H1 (cell line): ENCODE measurements around the gene ZNF407. TPM values are rescaled to one million over a fixed set of nuclear protein-coding genes. Genes with fewer than 3 reads are reported as not detected.

Experiments
- CHD1 ChIP-seq: IDR thresholded peaks from 2 replicates; pipeline ENCODE4 v1.6.1; 2012; ENCODE audit warnings: low read depth, low read length, improper control_type of control experiment
- CHD7 ChIP-seq: fragments of 300-600 bp; sonication (generic); IDR thresholded peaks from 2 replicates; pipeline ENCODE4 v1.7.1; 2012; ENCODE audit warnings: low read length, moderate library complexity, mild to moderate bottlenecking, inconsistent platforms; ENCODE audit not compliant: insufficient replicate concordance
- EP300 ChIP-seq, 2 experiments: IDR thresholded peaks; 1 replicate in 1 of 2; 2 replicates in 1 of 2; pipeline ENCODE4 v1.6.1; 2011 to 2012; ENCODE audit warnings: low read depth in 2 of 2, low read length in 2 of 2, mild to moderate bottlenecking in 2 of 2, borderline replicate concordance in 1 of 2, inconsistent platforms in 1 of 2, moderate library complexity in 1 of 2
- PHF8 ChIP-seq: fragments of 200-600 bp; sonication (generic); conservative IDR thresholded peaks from 2 replicates; pipeline ENCODE4 v1.7.1; 2012; ENCODE audit warnings: low read depth, mild to moderate bottlenecking, inconsistent platforms, low read length, moderate library complexity
- POU5F1 ChIP-seq: IDR thresholded peaks from 2 replicates; pipeline ENCODE4 v1.6.1; 2011; ENCODE audit warnings: low read depth, mild to moderate bottlenecking, low read length, moderate library complexity
- RBBP5 ChIP-seq: IDR thresholded peaks from 2 replicates; pipeline ENCODE4 v1.7.1; 2012; ENCODE audit warnings: low read depth, mild to moderate bottlenecking, inconsistent platforms, low read length, moderate library complexity, borderline replicate concordance
- SP2 ChIP-seq: IDR thresholded peaks from 2 replicates; pipeline ENCODE4 v1.6.1; 2012; ENCODE audit warnings: mild to moderate bottlenecking, low read length, inconsistent platforms
- SRF ChIP-seq: IDR thresholded peaks from 2 replicates; pipeline ENCODE4 v1.6.1; 2011; ENCODE audit warnings: mild to moderate bottlenecking, low read depth, low read length, moderate library complexity
- YY1 ChIP-seq: IDR thresholded peaks from 2 replicates; pipeline ENCODE4 v1.6.1; 2011; ENCODE audit warnings: low read depth, mild to moderate bottlenecking, low read length
- polyA plus RNA-seq, 7 experiments: library from polyadenylated mRNA; depleted of rRNA in 3 of 7; stranded (reverse) in 5 of 7; unstranded in 2 of 7; fragments of >200 nt in 5 of 7; fragments of 200-250 nt in 2 of 7; gene quantifications; 1 replicate in 5 of 7; 2 replicates in 1 of 7; 4 replicates in 1 of 7; pipeline versions ENCODE4 v1.2.1 to v1.2.3, GENCODE V29; 2011 to 2013; ENCODE audit warnings: missing spikeins in 2 of 7, mixed read lengths in 2 of 7
- total RNA-seq: library from RNA; stranded (reverse); fragmentation: NEBNext Ultra II Directional; extraction: Animal tissue kit (Norgen Biotek cat#: 25700); gene quantifications from 2 replicates; pipeline ENCODE4 v1.2.1, GENCODE V29; 2021

The ZNF407 gene
- total and polyA plus RNA-seq, 2 of the 8 experiments (the other 6 are each of a cell fraction or from before 2014, with no cell fraction given): 1.5 to 6.8 TPM

- TF ChIP-seq CHD7: no peak
- TF ChIP-seq CHD1: no peak
- TF ChIP-seq POU5F1: no peak
- TF ChIP-seq SP2: no peak
- TF ChIP-seq SRF: no peak
- no peak for TF ChIP-seq PHF8
- TF ChIP-seq YY1: no peak
- no peak for TF ChIP-seq EP300 (IDR thresholded peaks at IDR 0.05; ENCODE audit: borderline replicate concordance in 1 of 2, low read depth in 2 of 2, low read length in 2 of 2)
- no peak for TF ChIP-seq RBBP5
Measured at GRCh38 chr18:74990563-74991081, 393.0 kb downstream of the ZNF407 start (continued).
